Endothelial cell of hepatic sinusoid (primary cell): ENCODE data around the gene EXD3.

ENCODE experiments used
- in situ Hi-C: cut with HindIII; loops from 2 replicates; pipeline ENCODE4 v1.10.0; 2017; ENCODE audit warnings: low sequenced_read_pairs

EXD3 gene

DNA sequence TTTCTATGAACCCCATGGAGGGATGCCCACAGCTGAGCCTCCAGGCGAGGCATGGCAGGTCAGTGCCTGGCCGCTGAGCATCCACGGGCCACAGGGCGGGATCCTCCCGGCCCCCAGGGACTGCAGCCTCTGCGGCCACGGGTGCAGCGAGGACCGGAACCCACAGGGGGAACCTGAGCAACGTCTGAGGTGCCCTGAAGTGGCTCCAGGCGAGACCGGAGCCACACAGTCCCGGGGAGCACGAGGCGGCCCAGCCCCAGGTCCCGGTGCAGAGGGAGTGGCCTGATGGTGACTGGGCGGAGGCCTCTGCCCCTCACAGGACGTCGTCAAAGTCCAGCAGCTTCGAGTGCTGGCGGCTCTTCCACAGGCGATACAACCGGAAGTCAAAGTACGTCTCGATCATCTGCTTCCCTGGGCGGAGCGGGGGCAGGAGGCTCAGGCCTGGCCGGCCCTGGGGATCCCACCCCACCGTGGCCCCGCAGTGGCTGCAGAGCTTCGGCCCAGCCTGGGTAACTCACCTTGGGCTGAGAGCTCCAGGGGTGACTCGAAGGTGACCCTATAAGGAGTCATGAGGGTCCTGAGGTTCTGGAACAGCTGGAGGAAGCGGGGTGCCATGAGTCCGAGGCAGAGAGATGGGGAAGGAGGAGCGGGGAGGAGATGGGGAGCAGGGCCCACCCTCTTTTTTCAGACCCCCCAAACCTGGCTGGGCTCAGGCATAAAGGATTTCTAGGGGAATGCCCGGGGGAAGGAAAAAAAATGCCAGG lies 26.3 kb upstream of the EXD3 start:
- in situ Hi-C loops, result no loop called here

DNA sequence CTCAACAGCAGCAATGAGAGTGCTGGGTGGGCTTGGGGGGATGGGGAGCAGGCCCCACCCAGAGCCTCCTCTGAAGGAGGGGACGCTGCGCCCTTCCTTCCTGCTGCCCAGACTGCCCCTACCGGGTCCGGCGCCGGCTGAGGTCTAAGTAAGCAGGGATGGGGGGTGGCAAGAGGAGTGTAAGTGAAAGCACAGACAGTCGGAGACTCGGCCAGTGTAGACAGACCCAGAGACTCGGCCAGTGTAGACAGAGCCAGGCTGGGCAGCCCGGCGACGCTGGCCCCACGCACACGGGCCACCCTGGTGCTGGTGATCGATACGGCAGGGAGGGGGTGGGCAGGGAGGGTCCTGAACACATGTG lies 25.6 kb upstream of the EXD3 start:
- in situ Hi-C loops, result no loop called here

DNA sequence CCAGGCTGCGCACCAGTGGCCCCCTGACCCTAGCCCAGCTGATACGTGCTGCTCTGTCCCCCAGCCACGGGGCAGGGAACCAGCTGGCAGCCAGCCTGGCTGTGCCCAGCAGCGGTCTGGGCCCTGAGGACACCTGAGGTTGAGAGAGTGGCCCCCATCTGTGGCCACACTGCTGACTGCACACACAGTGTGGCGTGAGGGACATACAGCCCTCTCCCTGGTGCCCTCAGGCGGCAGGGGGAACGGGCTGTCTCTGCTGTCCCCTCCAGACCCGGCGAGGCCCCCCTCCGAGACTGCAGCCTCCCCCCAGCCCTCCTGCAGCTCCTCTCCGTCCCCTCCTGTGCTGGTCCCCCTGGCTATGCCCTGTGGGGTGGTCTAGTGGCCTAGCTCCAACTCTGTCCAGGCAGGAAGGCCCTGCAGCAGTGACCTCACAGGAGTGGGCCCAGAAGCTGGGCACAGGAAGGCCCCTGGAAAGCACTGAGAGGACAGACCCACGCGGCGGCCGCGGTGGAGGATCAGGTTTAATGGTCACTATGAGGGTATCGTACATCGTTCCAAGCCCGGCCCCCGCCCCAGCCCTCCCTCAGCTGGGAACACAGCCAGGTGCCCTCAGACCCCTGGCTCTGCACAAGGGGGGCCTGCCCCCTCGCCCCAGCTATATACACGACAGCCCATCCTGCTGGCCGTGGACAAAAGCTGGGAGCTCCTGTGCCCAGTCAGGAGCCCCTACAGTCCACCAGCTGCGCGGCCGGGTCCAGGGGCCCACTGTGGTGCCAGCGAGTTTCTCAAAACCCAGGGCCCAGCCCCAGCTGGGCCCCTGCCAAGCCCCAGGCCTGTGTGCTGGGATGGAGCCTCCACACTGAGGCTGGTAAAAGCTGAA lies 25.0 kb upstream of the EXD3 start:
- in situ Hi-C loops, result no loop called here

DNA sequence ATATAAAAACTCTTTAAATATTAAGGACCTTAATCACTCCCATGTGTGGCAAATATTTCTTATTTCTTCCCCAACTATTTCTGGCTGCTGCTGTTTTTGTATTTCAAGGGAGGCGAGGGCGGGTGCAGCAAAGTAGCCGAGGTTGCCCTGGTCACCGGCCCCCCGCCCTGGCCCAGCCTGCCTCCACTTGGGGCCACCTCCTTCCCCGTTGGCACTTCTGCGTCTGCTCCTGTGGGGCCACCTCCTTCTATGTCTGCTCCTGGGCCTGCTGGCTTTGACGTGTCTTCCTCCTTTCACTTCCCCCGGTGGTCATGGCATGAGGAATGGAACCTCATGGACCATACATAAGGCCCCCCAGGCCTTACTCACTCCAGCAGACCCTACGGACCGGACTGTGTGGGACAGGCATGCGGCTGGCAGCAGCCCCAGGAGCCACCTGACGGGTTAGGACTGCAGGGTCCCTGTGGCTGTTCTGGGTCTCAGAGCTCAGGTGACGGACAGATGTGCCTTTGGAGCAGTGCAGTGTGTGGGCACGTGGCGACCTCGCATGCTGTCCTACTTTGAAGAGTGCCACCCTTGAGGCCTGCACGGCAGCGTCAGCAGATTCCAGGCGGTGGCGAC lies 24.0 kb upstream of the EXD3 start:
- in situ Hi-C loops, result no loop called here

DNA sequence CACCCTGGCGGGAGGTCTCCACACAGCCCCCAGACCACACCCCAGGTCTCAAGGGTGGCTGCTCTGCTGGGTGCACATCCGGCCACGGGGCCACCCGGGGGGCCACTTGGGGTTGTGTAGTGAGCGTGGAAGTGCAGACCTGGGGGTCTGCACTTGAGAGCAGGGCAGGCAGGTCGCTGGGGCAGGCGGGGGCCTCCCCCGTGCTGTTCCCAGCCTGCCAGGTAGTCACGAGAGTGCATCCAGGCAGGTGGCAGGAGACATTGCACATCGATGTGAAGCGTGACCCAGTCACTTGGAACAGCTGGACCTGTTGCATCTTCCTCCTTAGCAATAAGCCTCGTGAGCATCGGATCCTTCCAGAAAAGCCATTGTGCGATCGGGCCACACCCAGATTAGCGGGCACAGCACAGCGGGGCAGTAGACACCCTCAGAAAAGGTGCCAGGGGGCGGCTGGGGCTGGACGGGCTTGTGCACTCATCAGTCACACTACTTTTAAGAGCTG lies 23.0 kb upstream of the EXD3 start:
- in situ Hi-C loops, result no loop called here

DNA sequence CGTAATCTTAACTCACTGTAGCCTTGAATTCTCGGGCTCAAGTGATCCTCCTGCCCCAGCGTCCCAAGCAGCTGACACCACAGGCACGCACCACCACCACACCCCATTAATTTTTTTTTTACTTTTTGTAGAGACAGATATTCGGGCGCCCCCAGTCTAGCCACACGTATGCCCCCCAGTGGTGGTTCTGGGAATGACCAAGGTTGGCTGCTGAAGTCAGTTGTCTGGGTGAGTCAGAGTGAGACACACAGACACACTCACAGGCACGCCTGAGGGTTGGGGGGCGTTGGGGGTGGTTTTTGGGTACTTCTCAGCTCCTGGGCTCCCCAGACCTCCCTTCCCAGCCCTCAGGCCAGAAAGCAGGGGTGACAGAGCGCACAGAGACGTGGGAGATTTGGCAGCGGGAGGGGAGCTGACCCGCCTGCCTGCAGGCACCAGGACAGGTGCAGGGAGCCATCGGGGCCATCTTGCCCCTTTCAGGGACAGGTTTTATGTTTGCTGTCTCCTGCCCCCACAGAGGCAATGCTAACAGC lies 22.4 kb upstream of the EXD3 start:
- in situ Hi-C loops, result no loop called here

DNA sequence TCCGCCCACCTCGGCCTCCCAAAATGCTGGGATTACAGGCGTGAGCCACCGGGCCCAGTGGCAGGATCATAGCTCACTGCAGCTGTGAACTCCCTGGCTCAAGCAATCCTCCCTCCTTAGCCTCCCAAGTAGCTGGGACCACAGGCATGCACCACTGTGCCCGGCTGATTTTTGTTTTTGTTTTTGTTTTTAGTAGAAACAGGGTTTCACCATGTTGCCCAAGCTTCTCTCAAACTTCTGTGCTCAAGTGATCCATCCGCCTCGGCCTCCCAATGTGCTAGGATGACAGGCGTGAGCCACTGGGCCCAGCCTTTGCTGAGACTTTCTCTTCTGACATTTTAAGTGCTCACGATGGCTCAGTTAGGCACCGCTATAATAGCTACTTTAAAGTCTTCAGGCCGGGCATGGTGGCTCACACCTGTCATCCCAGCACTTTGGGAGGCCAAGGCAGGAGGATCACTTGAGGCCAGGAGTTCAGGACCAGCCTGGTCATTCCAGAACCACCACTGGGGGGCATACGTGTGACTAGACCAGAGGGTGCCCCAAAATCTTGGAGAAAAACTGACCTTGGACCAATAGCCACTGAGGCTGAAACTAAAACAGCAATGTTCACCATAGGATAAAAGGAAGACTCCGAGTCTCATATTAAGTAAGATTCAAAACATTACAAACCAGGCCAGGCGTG lies 21.3 kb upstream of the EXD3 start:
- in situ Hi-C loops, result no loop called here

DNA sequence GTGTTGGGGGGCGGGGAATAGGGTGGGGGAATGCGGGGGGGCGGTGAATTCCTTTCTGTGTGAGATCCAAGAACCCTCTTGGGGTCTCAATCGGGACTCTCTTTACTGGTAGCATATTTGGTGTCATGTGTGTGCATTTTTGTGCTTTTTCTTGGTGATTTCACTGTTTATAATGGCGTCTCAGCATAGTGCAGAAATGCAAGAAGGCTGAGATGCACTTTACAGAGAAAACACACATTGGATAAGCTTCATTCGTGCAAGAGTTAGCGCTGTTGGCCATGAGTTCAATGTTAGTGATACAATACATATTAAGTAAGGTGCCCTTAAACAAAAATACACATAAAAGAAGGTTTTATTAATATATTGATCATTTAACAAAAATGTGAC lies 19.0 kb upstream of the EXD3 start:
- in situ Hi-C loops, result no loop called here

DNA sequence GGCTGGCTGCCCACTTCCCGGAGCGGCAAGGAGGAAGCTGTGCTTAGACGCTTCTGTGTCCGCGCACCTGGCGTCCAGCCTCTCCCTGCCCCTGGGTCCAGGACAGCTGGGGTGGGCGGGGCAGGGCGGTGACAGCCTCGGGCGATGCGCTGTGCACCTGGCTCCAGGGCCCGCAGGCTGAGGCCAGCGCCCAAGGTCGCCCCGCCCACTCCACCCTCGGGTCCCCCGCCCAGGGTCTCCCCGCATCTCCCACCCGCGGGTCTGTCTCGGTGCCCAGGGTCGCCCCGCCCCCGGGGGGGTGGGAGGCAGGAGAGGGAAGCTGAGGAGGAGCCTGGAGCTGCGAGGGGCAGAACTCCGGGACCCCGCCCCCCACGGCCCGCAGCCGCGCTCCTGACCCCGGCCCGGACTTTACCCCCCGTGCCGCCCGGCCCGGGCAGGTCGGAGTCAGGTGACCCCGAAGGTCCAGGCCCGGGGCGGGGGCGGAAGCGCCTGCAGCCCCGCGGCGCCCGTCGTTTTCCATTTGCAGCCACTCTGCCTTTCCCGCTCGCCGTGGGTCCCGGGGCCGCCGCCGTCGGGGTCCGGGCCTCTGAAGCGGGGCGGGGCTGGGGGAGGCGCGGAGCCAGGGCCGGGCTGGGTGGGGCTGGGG lies 18.4 kb upstream of the EXD3 start, which contains the start of gene ENTPD8:
Gene ENTPD8 (minus strand): TSS at position 69 of the 646 bp plus-strand sequence. CDS start 3,072 bp downstream, outside the sequence.
- in situ Hi-C loops, result no loop called here

DNA sequence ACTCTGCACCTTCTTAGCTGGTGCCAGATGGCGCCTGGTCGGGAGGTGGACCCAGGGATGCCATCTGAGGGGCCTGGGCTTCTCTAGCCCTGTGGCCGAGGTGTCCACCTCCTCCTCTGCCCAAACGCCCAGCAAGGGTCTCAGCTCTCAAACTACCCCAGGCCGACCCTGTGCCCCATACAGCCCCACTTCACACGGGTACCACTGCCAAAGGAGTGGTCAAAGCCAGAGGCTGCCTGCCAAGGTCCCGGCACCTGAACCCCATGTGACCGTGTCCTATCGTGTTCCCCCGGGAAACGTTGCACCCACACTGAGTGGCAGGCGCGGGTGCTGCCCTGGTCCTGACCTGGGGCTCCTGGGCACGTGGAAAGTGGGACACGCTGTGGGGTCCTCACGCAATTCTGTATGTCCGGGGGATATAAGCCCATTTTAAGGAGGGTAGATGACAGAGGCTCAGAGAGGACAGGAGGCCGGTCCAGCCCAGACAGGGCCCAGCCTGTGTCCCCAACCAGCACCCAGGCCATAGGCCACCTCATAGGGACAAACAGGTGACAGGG lies 16.3 kb upstream of the EXD3 start:
- in situ Hi-C loops, result no loop called here

DNA sequence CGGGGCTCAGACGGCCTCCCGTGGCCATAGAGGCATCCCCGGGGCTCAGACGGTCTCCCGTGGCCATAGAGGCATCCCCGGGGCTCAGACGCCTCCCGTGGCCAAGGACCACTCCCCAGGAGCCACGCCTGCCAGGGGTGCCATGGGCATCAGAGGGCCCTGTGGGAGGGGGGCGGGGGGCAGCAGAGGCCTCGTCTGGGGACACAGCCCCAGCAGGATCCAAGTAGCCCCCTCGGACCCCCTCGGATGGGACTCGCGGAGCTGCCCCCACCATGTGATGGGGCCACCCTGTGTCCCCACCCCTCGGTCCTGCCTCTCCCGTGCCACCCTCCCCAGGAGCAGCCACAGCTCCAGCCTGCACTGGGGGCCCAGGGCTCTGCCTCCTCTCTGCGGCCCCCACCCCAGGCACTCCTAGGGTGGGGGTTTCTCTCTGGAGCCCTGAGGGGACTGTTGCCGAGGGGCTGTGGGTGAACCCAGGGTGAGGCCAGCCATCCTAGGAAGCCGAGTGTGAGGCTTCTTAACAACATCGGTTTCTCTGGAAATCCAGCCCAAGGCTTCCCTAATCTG lies 15.7 kb upstream of the EXD3 start:
- in situ Hi-C loops, result no loop called here

DNA sequence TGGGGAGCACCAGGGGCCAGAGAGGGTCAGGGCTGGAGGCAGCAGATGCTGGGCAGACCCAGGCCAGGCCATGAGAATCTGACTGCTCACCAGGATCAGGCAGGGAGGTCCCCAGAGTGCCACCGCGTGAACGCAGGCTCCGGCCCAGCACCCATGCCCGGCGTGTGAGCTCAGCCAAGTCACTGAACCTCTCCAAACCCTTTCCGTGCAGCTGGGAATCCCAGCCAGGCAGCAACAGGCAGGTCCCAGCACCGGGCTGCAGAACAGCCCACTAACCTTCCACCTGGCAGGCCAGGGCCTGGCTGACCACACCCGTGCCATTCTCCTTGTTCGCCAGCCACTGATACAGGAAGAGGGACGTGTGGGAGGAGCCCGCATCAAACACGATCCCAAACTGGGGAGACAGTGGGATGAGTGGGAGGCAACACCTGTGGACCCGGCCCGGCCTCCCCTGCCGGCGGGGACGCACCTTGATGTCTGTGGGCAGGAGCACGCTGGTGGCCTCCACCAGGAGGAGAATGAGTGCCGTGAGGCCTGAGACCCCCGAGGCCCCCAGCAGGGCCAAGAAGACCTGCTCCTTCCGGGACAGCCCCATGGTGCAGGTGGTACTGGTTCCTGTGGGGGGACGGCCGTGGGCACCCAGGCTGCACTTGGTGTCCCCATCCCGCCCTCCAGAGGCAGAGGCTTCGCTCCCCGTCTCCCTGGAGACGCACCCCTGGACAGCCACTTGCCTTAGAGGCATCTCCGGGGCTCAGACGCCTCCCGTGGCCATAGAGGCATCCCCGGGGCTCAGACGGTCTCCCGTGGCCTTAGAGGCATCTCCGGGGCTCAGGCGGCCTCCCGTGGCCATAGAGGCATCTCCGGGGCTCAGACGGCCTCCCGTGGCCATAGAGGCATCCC lies 15.0 kb upstream of the EXD3 start:
- in situ Hi-C loops, result no loop called here

DNA sequence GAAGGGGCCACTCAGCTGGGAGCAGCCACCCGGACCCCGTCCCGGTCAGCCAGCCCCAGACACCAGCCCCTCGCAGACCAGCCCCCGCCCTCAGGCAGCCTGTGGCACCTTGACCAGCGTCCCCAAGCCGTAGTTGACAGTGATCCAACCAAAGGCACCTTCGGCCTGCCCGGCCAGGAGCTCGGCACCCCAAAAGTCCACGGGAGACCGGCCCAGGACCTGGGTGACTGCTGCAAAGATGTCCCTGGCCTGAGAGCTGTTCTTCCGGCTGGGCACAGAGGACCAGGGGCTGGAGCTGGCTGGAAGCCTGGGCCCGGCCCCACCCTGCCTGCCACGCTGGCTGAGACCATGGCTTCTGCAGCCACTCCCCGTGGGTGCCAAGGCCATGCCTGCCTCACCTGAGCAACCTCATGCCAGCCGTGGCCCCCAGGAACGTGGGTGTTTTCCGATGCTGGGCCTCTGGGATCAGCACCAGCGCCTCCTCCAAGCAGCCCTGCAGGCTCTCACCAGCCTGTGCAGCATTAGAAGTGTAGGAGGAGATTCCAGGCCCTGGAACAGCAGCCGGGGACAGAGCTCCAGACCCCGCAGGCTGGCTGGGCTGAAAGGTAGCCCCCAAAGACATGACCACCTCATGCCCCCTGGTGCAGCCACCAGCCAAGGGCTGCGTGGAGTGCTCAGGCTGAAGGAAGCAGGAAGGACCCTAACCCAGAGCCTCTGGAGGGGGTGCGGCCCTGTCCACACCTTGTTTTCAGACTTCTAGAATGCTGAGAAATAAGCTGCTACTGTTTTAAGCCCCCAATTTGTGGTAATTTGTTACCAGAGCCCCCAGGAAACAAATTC lies 14.0 kb upstream of the EXD3 start:
- in situ Hi-C loops, result no loop called here

DNA sequence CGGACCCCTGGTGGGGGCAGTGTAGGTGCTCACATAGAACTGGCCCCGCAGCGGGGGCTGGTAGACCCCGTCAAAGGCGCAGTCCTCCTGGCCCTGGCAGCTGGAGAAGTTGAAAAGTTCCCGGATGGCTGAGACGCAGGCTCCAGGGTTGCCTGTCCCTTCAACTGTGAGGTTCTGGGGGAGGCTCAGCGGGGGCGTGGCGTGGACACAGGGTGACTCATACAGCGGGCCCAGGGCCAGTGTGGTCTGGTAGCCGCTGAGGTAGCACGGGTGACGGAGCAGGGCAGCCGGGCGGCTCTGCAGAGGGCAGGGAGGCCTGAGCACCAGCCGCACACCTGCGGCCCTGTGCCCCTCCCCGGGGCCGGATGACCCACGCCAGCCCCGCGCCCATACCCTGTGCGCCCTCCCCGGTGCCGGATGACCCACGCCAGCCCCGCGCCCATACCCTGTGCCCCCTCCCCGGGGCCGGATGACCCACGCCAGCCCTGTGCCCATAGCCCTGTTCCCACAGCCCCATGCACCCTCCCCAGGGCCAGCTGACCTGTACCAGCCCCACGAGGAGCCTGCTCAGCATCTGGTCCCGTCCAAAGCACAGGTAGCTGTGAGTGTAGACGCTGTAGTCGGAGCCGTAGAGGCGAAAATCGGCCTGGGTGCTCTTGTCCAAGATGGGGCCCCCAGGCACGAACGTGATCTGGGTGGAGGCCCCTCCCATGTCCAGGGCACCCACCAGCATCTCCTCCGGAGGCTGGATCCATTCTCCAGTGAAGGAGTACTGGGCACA lies 13.2 kb upstream of the EXD3 start:
- in situ Hi-C loops, result no loop called here

DNA sequence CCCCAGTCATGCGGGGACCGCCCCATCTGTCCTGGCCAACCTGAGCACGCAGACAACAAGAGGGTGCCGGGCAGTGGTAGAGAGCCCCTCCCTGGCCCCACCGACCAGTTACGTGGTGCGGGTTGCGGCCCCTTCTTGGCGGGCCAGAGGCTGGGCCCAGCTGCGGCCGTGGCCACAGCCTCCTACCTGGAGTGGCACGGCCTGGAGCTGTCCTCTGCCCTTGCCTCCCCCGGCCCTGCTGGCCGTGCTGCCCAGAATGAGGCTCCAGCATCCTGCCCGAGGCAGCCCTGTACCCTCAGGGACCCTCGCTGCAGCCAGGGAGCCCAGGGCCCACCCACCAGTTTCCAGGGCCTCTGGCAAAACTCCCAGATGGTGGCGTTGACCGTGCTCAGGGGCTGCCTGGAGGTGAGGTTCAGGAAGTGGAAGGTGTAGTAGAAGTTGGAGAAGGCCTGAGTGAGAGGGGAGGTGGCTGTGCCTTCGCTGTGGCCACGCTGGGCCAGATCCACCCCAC lies 12.5 kb upstream of the EXD3 start:
- in situ Hi-C loops, result no loop called here

DNA sequence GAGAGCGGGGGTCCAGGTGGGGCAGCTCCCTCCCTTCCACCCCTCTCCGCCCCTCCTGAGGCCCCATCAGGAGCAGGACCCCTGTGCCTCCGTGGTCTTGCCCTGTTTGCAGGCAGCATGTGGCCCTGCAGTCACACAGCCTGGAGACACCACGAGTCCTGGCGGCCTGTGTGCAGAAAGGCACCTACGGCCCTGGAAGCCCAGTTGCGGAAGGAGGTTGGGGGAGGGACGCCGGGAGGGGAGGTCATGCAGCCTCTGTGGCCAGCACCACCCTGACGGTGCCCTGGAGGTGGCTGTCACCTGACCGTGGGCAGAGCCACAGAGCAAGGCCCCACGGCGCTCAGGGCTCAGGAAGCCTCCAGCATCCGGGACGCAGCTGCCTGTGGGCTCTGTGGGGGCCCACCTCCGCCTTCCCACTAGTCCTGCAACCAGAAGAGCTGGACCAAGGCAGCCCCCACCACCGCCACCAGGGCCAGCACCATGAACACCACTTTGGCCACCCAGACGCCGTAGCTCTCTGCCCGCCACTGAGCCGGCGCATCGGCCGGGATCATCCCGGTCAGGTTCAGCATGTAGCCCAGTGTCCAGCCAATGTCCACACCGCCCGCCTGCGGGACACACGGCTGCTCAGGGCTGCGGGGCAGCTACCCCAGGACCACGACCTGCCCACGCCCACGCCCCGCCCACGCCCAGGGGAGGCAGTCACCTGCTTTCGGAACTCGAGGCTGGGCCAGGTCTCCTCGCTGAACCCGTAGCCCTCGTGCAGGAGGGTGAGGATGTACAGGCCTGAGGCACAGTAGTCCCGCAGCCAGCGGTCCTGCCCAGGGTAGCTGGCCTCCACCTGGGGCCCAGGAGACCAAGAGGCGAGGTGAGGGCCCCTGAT lies 11.8 kb upstream of the EXD3 start:
- in situ Hi-C loops, result no loop called here
